Measurements from ENCODE around the gene EYA4.

EYA4 gene

GRCh38 chr6:133410638-133411435, 169.7 kb downstream of the EYA4 start:
- peak overlapping the region; percentile 31 for H3K4me2 ChIP-seq (ENCODE audit: insufficient read depth, low read length, poor library complexity, severe bottlenecking)
- no peak overlapping the region for H4K8ac ChIP-seq (ENCODE audit: low read depth, low read length)
- H2BK5ac ChIP-seq (ENCODE audit: low read length): no peak overlapping the region
- no peak overlapping the region for H2AK5ac ChIP-seq (ENCODE audit: low read depth, low read length)
- H3K23ac ChIP-seq (ENCODE audit: low read depth, low read length, poor library complexity): no peak overlapping the region
- no peak overlapping the region for H4K91ac ChIP-seq (ENCODE audit: low read depth, low read length, poor library complexity)
- no peak overlapping the region for H2BK120ac ChIP-seq (ENCODE audit: low read depth, low read length)
- no peaks in the 10 kb centered on the region for H3K27me3 ChIP-seq (ENCODE audit: control insufficient read depth in 3 of 3, insufficient read depth in 3 of 3, low read depth in 1 of 3, low read length in 3 of 3)
- no peaks in the 10 kb centered on the region for H3K36me3 ChIP-seq (replicated peaks in 1 of 2; ENCODE audit: control insufficient read depth in 2 of 2, insufficient read depth in 2 of 2, low read length in 2 of 2)
- H3K27ac ChIP-seq (replicated peaks; ENCODE audit: low read length): peak overlapping the region; percentile 61
- WGBS, 2 donors (ENCODE audit: extremely low coverage in 2 of 2, insufficient read length in 2 of 2, insufficient replicate concordance in 1 of 2): no CpG with 5 or more reads among the region's 6 CpGs
- peaks cover 0 to 10% of the 10 kb centered on the region in 2 donors for H3K4me1 ChIP-seq (ENCODE audit: control insufficient read depth in 2 of 2, insufficient read depth in 1 of 2, low read depth in 1 of 2, low read length in 2 of 2)
- H3K9ac ChIP-seq (ENCODE audit: low read depth, low read length, poor library complexity): no peak overlapping the region
- H3K18ac ChIP-seq (ENCODE audit: low read length): no peak overlapping the region
- no peak for DNase-seq (ENCODE audit: low spot score)
- peak overlapping the region; percentile 50 for H2AFZ ChIP-seq (ENCODE audit: low read length)
- no peak overlapping the region for H2BK12ac ChIP-seq (ENCODE audit: low read length)
- no peak overlapping the region for H2BK15ac ChIP-seq (ENCODE audit: low read length)
- H3K14ac ChIP-seq (ENCODE audit: low read length): no peak overlapping the region
- H3K4me3 ChIP-seq (ENCODE audit: low read length in 2 of 2): no peak overlapping the region
- H3K9me3 ChIP-seq (replicated peaks in 1 of 2; ENCODE audit: control insufficient read depth in 2 of 2, insufficient read depth in 1 of 2, low read depth in 1 of 2, low read length in 2 of 2): no peaks in the 10 kb centered on the region
- H3K4ac ChIP-seq (ENCODE audit: low read length): no peak overlapping the region
- no peaks in the 10 kb centered on the region for H3K79me1 ChIP-seq (ENCODE audit: low read depth, low read length)

DNA sequence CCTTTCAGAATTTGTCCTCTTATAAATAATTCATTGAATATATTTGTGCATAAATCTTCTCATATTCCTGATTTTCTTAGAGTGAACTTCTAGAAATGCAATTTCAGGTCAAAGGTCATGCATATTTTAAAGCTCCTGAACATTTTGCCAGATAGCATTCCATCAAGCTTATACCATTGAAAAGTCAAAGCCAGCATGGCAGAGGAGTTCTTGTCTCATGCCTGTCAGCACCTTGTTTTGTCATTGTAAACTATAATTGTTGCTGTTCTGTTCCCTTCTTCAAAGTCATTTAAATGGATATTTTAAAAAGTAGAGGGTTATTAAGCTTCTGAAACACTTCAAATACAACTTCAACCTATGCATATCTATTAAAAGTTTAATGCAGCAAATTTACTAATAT, 170.6 kb downstream of the EYA4 start:
- Histone ChIP-seq H3K23ac (ENCODE audit: low read depth, low read length, poor library complexity) (no peak overlapping the region), H3K4ac (ENCODE audit: low read length) (no peak overlapping the region), H4K91ac (ENCODE audit: low read depth, low read length, poor library complexity) (no peak overlapping the region), H3K27me3 (ENCODE audit: control insufficient read depth in 3 of 3, insufficient read depth in 3 of 3, low read depth in 1 of 3, low read length in 3 of 3) (no peaks in the 10 kb centered on the region), H3K9ac (ENCODE audit: low read depth, low read length, poor library complexity) (no peak overlapping the region), H3K4me2 (ENCODE audit: insufficient read depth, low read length, poor library complexity, severe bottlenecking) (no peak overlapping the region), H2AK5ac (ENCODE audit: low read depth, low read length) (no peak overlapping the region), H2BK120ac (ENCODE audit: low read depth, low read length) (no peak overlapping the region), H2AFZ (ENCODE audit: low read length) (no peak overlapping the region), H3K36me3 (replicated peaks in 1 of 2; ENCODE audit: control insufficient read depth in 2 of 2, insufficient read depth in 2 of 2, low read length in 2 of 2) (no peaks in the 10 kb centered on the region), H3K4me3 (ENCODE audit: low read length in 2 of 2) (no peak overlapping the region), H3K27ac (replicated peaks; ENCODE audit: low read length) (no peak overlapping the region), H3K14ac (ENCODE audit: low read length) (no peak overlapping the region), H4K8ac (ENCODE audit: low read depth, low read length) (no peak overlapping the region), H3K9me3 (replicated peaks in 1 of 2; ENCODE audit: control insufficient read depth in 2 of 2, insufficient read depth in 1 of 2, low read depth in 1 of 2, low read length in 2 of 2) (no peaks in the 10 kb centered on the region), H3K79me1 (ENCODE audit: low read depth, low read length) (no peaks in the 10 kb centered on the region), H3K18ac (ENCODE audit: low read length) (no peak overlapping the region), H2BK5ac (ENCODE audit: low read length) (no peak overlapping the region), H2BK12ac (ENCODE audit: low read length) (no peak overlapping the region), H2BK15ac (ENCODE audit: low read length) (no peak overlapping the region), H3K4me1 (ENCODE audit: control insufficient read depth in 2 of 2, insufficient read depth in 1 of 2, low read depth in 1 of 2, low read length in 2 of 2) (peaks cover 0 to 10% of the 10 kb centered on the region in 2 donors)
- no peak for DNase-seq (ENCODE audit: low spot score)

GRCh38 chr6:133415262-133415661, 174.1 kb downstream of the EYA4 start:
- no CpG with 5 or more reads among the region's 5 CpGs for WGBS, 2 donors (ENCODE audit: extremely low coverage in 2 of 2, insufficient read length in 2 of 2, insufficient replicate concordance in 1 of 2)
- no peak overlapping the region for H2BK15ac ChIP-seq (ENCODE audit: low read length)
- no peaks in the 10 kb centered on the region for H3K27me3 ChIP-seq (ENCODE audit: control insufficient read depth in 3 of 3, insufficient read depth in 3 of 3, low read depth in 1 of 3, low read length in 3 of 3)
- no peak overlapping the region for H3K14ac ChIP-seq (ENCODE audit: low read length)
- no peak overlapping the region for H4K91ac ChIP-seq (ENCODE audit: low read depth, low read length, poor library complexity)
- H2BK12ac ChIP-seq (ENCODE audit: low read length): no peak overlapping the region
- H3K4me2 ChIP-seq (ENCODE audit: insufficient read depth, low read length, poor library complexity, severe bottlenecking): no peak overlapping the region
- H3K18ac ChIP-seq (ENCODE audit: low read length): no peak overlapping the region
- DNase-seq (ENCODE audit: low spot score): no peak
- H2BK120ac ChIP-seq (ENCODE audit: low read depth, low read length): no peak overlapping the region
- no peak overlapping the region for H2BK5ac ChIP-seq (ENCODE audit: low read length)
- H2AFZ ChIP-seq (ENCODE audit: low read length): no peak overlapping the region
- H3K9ac ChIP-seq (ENCODE audit: low read depth, low read length, poor library complexity): no peak overlapping the region
- no peak overlapping the region for H2AK5ac ChIP-seq (ENCODE audit: low read depth, low read length)
- no peak overlapping the region for H3K4ac ChIP-seq (ENCODE audit: low read length)
- H3K27ac ChIP-seq (replicated peaks; ENCODE audit: low read length): peak overlapping the region; percentile 42
- H3K23ac ChIP-seq (ENCODE audit: low read depth, low read length, poor library complexity): no peak overlapping the region
- no peaks in the 10 kb centered on the region for H3K79me1 ChIP-seq (ENCODE audit: low read depth, low read length)
- H3K4me3 ChIP-seq (ENCODE audit: low read length in 2 of 2): no peak overlapping the region
- peaks cover 0 to 7% of the 10 kb centered on the region in 2 donors for H3K4me1 ChIP-seq (ENCODE audit: control insufficient read depth in 2 of 2, insufficient read depth in 1 of 2, low read depth in 1 of 2, low read length in 2 of 2)
- no peak overlapping the region for H4K8ac ChIP-seq (ENCODE audit: low read depth, low read length)
- no peaks in the 10 kb centered on the region for H3K9me3 ChIP-seq (replicated peaks in 1 of 2; ENCODE audit: control insufficient read depth in 2 of 2, insufficient read depth in 1 of 2, low read depth in 1 of 2, low read length in 2 of 2)
- H3K36me3 ChIP-seq (replicated peaks in 1 of 2; ENCODE audit: control insufficient read depth in 2 of 2, insufficient read depth in 2 of 2, low read length in 2 of 2): no peaks in the 10 kb centered on the region

DNA sequence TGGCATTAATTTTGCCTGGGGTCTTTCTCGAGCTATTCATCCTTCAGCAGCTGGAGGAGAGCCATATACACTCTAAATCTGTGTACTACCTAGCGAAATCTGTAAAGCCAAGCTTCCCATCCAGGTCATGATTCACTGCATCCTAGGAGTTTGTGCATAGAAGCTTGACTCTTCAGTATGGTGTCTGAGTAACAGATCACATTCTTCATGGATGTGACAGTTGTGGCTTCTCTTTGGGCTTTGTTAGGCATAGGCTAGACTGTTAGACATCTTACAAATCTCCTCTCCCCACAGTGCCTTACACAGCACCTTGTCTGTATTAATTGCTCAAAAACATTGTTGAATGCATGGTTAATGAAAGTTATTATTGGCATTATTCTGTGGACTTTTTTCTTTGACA, 177.0 kb downstream of the EYA4 start:
- Histone ChIP-seq H2AFZ (ENCODE audit: low read length) (no peak overlapping the region), H3K4ac (ENCODE audit: low read length) (no peak overlapping the region), H3K36me3 (replicated peaks in 1 of 2; ENCODE audit: control insufficient read depth in 2 of 2, insufficient read depth in 2 of 2, low read length in 2 of 2) (no peaks in the 10 kb centered on the region), H2BK120ac (ENCODE audit: low read depth, low read length) (no peak overlapping the region), H2BK12ac (ENCODE audit: low read length) (no peak overlapping the region), H3K27me3 (ENCODE audit: control insufficient read depth in 3 of 3, insufficient read depth in 3 of 3, low read depth in 1 of 3, low read length in 3 of 3) (no peaks in the 10 kb centered on the region), H3K4me3 (ENCODE audit: low read length in 2 of 2) (no peak overlapping the region), H4K8ac (ENCODE audit: low read depth, low read length) (no peak overlapping the region), H3K27ac (replicated peaks; ENCODE audit: low read length) (no peak overlapping the region), H3K23ac (ENCODE audit: low read depth, low read length, poor library complexity) (no peak overlapping the region), H3K79me1 (ENCODE audit: low read depth, low read length) (no peaks in the 10 kb centered on the region), H2AK5ac (ENCODE audit: low read depth, low read length) (no peak overlapping the region), H3K9me3 (replicated peaks in 1 of 2; ENCODE audit: control insufficient read depth in 2 of 2, insufficient read depth in 1 of 2, low read depth in 1 of 2, low read length in 2 of 2) (no peaks in the 10 kb centered on the region), H2BK15ac (ENCODE audit: low read length) (no peak overlapping the region), H3K4me1 (ENCODE audit: control insufficient read depth in 2 of 2, insufficient read depth in 1 of 2, low read depth in 1 of 2, low read length in 2 of 2) (peaks cover 0 to 3% of the 10 kb centered on the region in 2 donors), H3K4me2 (ENCODE audit: insufficient read depth, low read length, poor library complexity, severe bottlenecking) (no peak overlapping the region), H3K14ac (ENCODE audit: low read length) (no peak overlapping the region), H4K91ac (ENCODE audit: low read depth, low read length, poor library complexity) (no peak overlapping the region), H3K18ac (ENCODE audit: low read length) (no peak overlapping the region), H3K9ac (ENCODE audit: low read depth, low read length, poor library complexity) (no peak overlapping the region), H2BK5ac (ENCODE audit: low read length) (no peak overlapping the region)
- DNase-seq (ENCODE audit: low spot score): no peak
- WGBS, 2 donors (ENCODE audit: extremely low coverage in 2 of 2, insufficient read length in 2 of 2, insufficient replicate concordance in 1 of 2): no CpG with 5 or more reads among the region's 2 CpGs
